PC-3 (cell line): ENCODE measurements around the gene EML3. TPM values are rescaled to one million over a fixed set of nuclear protein-coding genes. Genes with fewer than 3 reads are reported as not detected.
"Not testable (repeated sequence)": the region's sequence is repeated elsewhere in the genome, so short reads cannot be mapped to it uniquely, and the experiment has no call there.

Experiments
- ATAC-seq: fragments of 200-7000 bp; cut with Tn5 transposase; 2 replicates; pipeline ENCODE4 v1.9.1; 2020; ENCODE audit warnings: mild to moderate bottlenecking, moderate library complexity
- BruUV-seq: library from RNA; stranded (reverse); fragments of 400-500 nt; replicated peaks from 2 replicates; lab custom pipeline; 2021; lab: Mats Ljungman, UMichigan
- CTCF ChIA-PET: fragments of 300-600 bp; sonication (Branson Sonifier 250); formaldehyde crosslinking; loops from one replicate; lab custom pipeline; 2022; ENCODE audit warnings: antibody characterized with exemption; lab: Charles Lee
- POLR2A ChIA-PET: fragments of 300-600 bp; sonication (Branson Sonifier 250); formaldehyde crosslinking; loops from one replicate; lab custom pipeline; 2022; ENCODE audit warnings: antibody characterized with exemption; ENCODE audit not compliant: unreplicated experiment; lab: Charles Lee
- DNase-seq: peaks from one replicate; pipeline ENCODE4 v3.0.0-alpha.2; 2015
- H2AFZ ChIP-seq: fragments of 300-600 bp; sonication (generic); 2 replicates; pipeline ENCODE4 v1.6.0; 2016; ENCODE audit warnings: antibody characterized with exemption, low read length
- H3F3A ChIP-seq: fragments of 300-600 bp; sonication (generic); one replicate; pipeline ENCODE4 v1.6.0; 2017; ENCODE audit warnings: antibody characterized with exemption, low read length, control low read depth, mild to moderate bottlenecking; ENCODE audit not compliant: unreplicated experiment
- H3K27ac ChIP-seq: fragments of 300-600 bp; sonication (generic); 2 replicates; pipeline ENCODE4 v1.5.1; 2016; ENCODE audit warnings: mild to moderate bottlenecking, low read length
- H3K27me3 ChIP-seq: fragments of 300-600 bp; sonication (generic); 2 replicates; pipeline ENCODE4 v1.6.1; 2016; ENCODE audit warnings: low read length, mixed read lengths
- H3K36me3 ChIP-seq: fragments of 300-600 bp; sonication (generic); 2 replicates; pipeline ENCODE4 v1.6.1; 2016; ENCODE audit warnings: low read depth, mixed run types, low read length, mixed read lengths
- H3K4me1 ChIP-seq: fragments of 300-600 bp; sonication (generic); 2 replicates; pipeline ENCODE4 v1.5.1; 2016; ENCODE audit warnings: low read length; ENCODE audit not compliant: insufficient read depth
- H3K4me2 ChIP-seq: fragments of 300-600 bp; sonication (generic); 2 replicates; pipeline ENCODE4 v1.6.0; 2016; ENCODE audit warnings: low read length
- H3K4me3 ChIP-seq: fragments of 300-600 bp; sonication (generic); 2 replicates; pipeline ENCODE4 v1.5.1; 2016; ENCODE audit warnings: mild to moderate bottlenecking, low read length, mixed read lengths
- H3K79me2 ChIP-seq: fragments of 300-600 bp; sonication (generic); 2 replicates; pipeline ENCODE4 v1.6.1; 2017; ENCODE audit warnings: low read length, mixed read lengths
- H3K9ac ChIP-seq: fragments of 300-600 bp; sonication (generic); 2 replicates; pipeline ENCODE4 v1.6.0; 2016; ENCODE audit warnings: mild to moderate bottlenecking, low read length
- H3K9me2 ChIP-seq: fragments of 300-600 bp; sonication (generic); replicated peaks from 2 replicates; pipeline ENCODE4 v1.6.1; 2016; ENCODE audit warnings: mixed run types, low read length, mixed read lengths
- H3K9me3 ChIP-seq: fragments of 300-600 bp; sonication (generic); 2 replicates; pipeline ENCODE4 v1.6.1; 2016; ENCODE audit warnings: low read length, mixed read lengths
- H4K20me1 ChIP-seq: fragments of 300-600 bp; sonication (generic); 2 replicates; pipeline ENCODE4 v1.6.1; 2016; ENCODE audit warnings: low read length, mixed read lengths
- CTCF ChIP-seq: fragments of 300-600 bp; sonication (generic); conservative IDR thresholded peaks from 2 replicates; pipeline ENCODE4 v1.5.1; 2017; ENCODE audit warnings: antibody characterized with exemption, low read depth, mild to moderate bottlenecking, low read length
- EZH2 ChIP-seq: fragments of 300-600 bp; sonication (generic); IDR thresholded peaks from one replicate; pipeline ENCODE4 v1.6.1; 2017; ENCODE audit warnings: antibody characterized with exemption, mild to moderate bottlenecking, low read length; ENCODE audit not compliant: unreplicated experiment
- intact Hi-C: fragments of 100-400 bp; cut with micrococcal nuclease; formaldehyde crosslinking; loops from 2 replicates; pipeline ENCODE4 v1.9.0; 2023
- total RNA-seq: library from RNA; depleted of rRNA; stranded (reverse); fragments of >200 nt; gene quantifications from 2 replicates; pipeline ENCODE4 v1.2.3, GENCODE V29; 2014

Gene EML3
- total RNA-seq, 1 experiment from 2014 or later = 32.8 TPM

DNA sequence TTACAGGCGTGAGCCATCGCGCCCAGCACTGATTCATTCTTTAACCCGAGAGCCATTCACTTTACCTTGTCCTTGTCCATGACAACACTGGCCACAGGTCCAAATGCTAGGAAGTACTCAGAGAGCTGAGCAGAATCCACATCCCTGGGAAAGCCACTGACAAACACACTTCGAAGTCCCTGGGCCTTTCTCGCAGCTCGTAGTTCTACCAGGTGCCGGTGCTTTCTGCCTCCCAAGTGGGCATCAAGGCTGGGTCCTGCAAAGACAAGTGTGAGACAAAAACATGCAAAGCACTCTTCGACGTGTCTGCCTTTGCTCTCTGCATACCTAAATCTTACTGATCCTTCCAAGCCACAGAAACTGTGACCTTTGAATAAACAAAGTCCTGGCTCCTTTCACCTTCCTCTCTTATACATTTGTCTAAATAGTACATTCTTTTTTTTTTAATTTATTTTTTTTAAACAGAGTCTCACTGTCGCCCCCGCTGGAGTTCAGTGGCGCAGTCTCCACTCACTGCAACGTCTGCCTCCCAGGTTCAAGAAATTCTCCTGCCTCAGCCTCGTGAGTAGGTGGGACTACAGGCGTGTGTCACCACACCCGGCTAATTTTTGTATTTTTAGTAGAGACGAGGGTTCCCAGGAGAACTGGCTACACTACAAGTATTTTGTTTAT lies 23.5 kb downstream of the EML3 start:
- intact Hi-C loops = no loop called here
- Histone ChIP-seq H3K79me2 (peaks cover 35% of the 10 kb centered on the region), H3K27ac (no peak overlapping the region), H3K9me3 (no peaks in the 10 kb centered on the region), H4K20me1 (no peaks in the 10 kb centered on the region), H3F3A (peaks cover 7% of the 10 kb centered on the region), H3K9ac (no peak overlapping the region), H2AFZ (no peak overlapping the region), H3K4me3 (no peak overlapping the region), H3K27me3 (no peaks in the 10 kb centered on the region), H3K36me3 (peaks cover 21% of the 10 kb centered on the region), H3K9me2 (no peaks in the 10 kb centered on the region), H3K4me1 (peaks cover 25% of the 10 kb centered on the region), H3K4me2 (0 out of 2 replicates have a peak overlapping the region, but pooled peaks have one; percentile 80)
- ChIA-PET CTCF (no interaction called here), POLR2A (no interaction called here)
- TF ChIP-seq EZH2 (no peak), CTCF (peak; percentile 59)
- DNase-seq (peak; percentile 39), ATAC-seq (no peak)
- BruUV-seq = no TSS peak

GRCh38 chr11:62585356-62585755 lies 27.2 kb downstream of the EML3 start:
- H3K9ac ChIP-seq = not testable (repeated sequence)

DNA sequence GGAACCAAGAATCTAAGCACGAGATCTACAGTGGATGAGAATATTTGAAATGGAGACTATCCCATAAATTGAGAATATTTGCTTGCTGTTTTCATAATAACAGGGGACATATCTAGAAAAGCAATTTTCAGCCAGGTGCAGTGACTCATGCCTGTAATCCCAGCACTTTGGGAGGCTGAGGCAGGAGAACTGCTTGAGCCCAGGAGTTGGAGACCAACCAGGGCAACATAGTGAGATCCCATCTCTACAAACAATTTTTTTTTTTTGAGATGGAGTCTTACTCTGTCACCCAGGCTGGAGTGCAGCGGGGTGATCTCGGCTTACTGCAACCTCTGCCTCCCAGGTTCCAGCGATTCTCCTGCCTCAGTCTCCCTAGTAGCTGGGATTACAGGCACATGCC lies 30.8 kb downstream of the EML3 start:
- ATAC-seq, H2AFZ ChIP-seq, H4K20me1 ChIP-seq, H3K9me2 ChIP-seq, H3K4me2 ChIP-seq, intact Hi-C loops, H3K9ac ChIP-seq, H3F3A ChIP-seq, H3K9me3 ChIP-seq, DNase-seq, BruUV-seq, H3K4me1 ChIP-seq, H3K27ac ChIP-seq, POLR2A ChIA-PET, H3K4me3 ChIP-seq, H3K27me3 ChIP-seq, CTCF ChIA-PET: not testable (repeated sequence)
- Histone ChIP-seq H3K79me2 (peaks cover 16% of the 10 kb centered on the region; the same call in 1 of the 2 replicates), H3K36me3 (peaks cover 25% of the 10 kb centered on the region)

More at GRCh38 chr11:62585356-62585755, 27.2 kb downstream of the EML3 start:
- H3K4me3 ChIP-seq, CTCF ChIA-PET, BruUV-seq, ATAC-seq, H2AFZ ChIP-seq, H3F3A ChIP-seq, DNase-seq, H3K27me3 ChIP-seq, POLR2A ChIA-PET, H3K27ac ChIP-seq, H3K4me2 ChIP-seq, H3K9me2 ChIP-seq, H4K20me1 ChIP-seq, H3K9me3 ChIP-seq, intact Hi-C loops: not testable (repeated sequence)
- peaks cover 21% of the 10 kb centered on the region for H3K36me3 ChIP-seq
- H3K4me1 ChIP-seq = peaks cover 12% of the 10 kb centered on the region
- peaks cover 33% of the 10 kb centered on the region for H3K79me2 ChIP-seq
